ENCODE results near the gene KSR2.

KSR2 gene

DNA sequence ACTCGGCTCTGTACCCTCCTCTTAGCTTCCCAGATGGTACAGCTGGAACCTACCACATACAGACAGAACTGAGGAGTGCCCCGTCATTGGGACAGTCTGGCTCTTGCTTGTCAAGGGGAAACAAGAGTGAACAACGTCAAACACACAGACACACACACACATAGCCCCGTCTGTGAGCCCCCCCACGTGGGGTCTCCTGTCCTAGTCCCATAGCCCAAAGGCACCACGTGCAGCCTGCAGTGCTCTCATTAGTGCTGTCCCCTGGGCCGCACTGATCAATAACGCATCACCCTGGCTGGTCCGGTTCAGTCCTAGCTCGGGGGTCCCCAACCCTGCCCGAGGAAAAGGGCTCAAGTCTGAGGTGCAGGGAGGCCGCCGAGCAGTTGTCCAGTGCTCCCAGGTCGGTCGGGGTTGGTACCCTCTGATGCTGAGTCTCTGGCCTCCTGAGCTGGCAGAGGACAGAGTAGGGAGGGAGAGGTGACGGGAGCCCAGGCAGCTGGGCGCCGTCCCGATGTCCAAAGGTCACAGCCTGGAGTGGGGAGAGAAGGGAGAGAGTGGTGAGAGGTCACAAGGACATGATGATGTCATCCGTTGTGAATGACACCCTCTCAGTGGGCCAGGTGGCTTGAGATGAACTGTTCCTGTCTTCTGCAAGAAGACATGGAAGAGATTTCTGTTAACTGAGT, 502.0 kb downstream of the KSR2 start:
- no peak overlapping the region for H3K4me3 ChIP-seq (replicated peaks in 1 of 2; ENCODE audit: low read depth in 2 of 2, low read length in 2 of 2)
- no peak for TF ChIP-seq CTCF (IDR thresholded peaks at IDR 0.05; ENCODE audit: low read depth, low read length)
- no peak for DNase-seq (ENCODE audit: low read depth in 2 of 2)

DNA sequence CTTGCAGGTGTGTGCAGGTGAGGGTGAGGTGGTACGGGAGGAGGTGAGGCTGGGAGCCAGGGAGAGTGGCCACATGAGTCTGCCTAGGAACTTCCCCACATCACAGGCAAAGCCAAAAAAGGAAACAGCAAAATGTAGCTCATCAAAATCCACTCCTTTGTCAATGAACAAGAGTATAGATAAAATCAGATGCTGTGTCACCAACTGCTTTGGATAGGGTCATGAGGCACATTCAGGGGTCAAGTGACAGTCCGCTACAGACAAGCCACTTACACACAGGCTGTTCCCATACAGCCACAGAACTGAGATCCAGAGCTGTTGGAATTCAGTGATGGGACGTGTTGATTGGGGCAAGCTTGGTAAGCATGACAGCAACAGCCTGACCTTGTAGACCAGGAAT, 507.1 kb downstream of the KSR2 start:
- TF ChIP-seq CTCF (IDR thresholded peaks at IDR 0.05; ENCODE audit: low read depth, low read length) = no peak
- DNase-seq (ENCODE audit: low read depth in 2 of 2) = no peak
- H3K4me3 ChIP-seq (replicated peaks in 1 of 2; ENCODE audit: low read depth in 2 of 2, low read length in 2 of 2) = no peak overlapping the region

DNA sequence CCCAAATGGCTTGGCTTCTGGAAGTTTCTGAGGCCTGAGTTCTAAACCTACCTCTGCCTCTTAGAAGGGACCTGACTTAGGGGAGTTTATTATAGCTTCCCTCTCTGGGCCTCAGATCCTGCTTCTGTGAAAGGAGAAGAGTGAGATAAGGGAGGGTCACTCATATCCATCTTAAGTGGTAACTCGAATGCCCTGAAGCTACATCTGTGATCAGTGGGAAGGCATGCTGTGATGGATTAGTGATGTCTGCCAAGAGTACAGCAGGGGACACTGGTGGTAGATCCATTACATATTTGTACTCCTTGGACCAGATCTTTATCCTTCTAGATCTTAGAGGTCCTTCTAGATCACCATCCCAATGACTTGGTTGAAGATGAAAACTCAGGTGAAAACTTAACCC, 509.6 kb downstream of the KSR2 start:
- no peak for DNase-seq (ENCODE audit: low read depth in 2 of 2)
- H3K4me3 ChIP-seq (replicated peaks in 1 of 2; ENCODE audit: low read depth in 2 of 2, low read length in 2 of 2) = no peak overlapping the region
- TF ChIP-seq CTCF (IDR thresholded peaks at IDR 0.05; ENCODE audit: low read depth, low read length) = no peak

- no peak for DNase-seq (ENCODE audit: low read depth in 2 of 2)
- no peak for TF ChIP-seq CTCF (IDR thresholded peaks at IDR 0.05; ENCODE audit: low read depth, low read length)
- H3K4me3 ChIP-seq (replicated peaks in 1 of 2; ENCODE audit: low read depth in 2 of 2, low read length in 2 of 2) = no peak overlapping the region
Measured at GRCh38 chr12:117457189-117457588, 511.6 kb downstream of the KSR2 start.

- H3K4me3 ChIP-seq (replicated peaks in 1 of 2; ENCODE audit: low read depth in 2 of 2, low read length in 2 of 2) = no peak overlapping the region
- no peak for DNase-seq (ENCODE audit: low read depth in 2 of 2)
- no peak for TF ChIP-seq CTCF (IDR thresholded peaks at IDR 0.05; ENCODE audit: low read depth, low read length)
Measured at GRCh38 chr12:117456076-117456475, 512.7 kb downstream of the KSR2 start.

DNA sequence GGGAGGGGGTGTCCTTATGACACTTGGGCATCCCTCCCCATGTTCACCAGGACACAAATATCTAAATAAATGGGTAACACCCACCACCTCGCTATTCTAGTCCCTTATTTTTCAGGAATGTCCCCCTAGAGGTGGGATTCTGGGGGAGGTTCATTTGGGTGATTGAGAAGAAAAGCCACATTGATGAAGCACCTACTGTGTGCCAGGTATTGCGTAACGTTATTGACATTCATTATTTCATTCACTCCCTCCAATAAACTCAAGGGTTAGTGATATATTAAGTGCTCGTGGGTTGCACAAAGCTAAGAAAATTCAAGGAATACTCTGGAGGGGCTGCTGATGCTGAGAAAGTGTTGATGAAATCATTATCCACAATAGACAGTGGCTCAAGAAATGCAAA, 514.8 kb downstream of the KSR2 start:
- H3K4me3 ChIP-seq (replicated peaks in 1 of 2; ENCODE audit: low read depth in 2 of 2, low read length in 2 of 2) = no peak overlapping the region
- TF ChIP-seq CTCF (IDR thresholded peaks at IDR 0.05; ENCODE audit: low read depth, low read length) = no peak
- DNase-seq (ENCODE audit: low read depth in 2 of 2) = no peak

DNA sequence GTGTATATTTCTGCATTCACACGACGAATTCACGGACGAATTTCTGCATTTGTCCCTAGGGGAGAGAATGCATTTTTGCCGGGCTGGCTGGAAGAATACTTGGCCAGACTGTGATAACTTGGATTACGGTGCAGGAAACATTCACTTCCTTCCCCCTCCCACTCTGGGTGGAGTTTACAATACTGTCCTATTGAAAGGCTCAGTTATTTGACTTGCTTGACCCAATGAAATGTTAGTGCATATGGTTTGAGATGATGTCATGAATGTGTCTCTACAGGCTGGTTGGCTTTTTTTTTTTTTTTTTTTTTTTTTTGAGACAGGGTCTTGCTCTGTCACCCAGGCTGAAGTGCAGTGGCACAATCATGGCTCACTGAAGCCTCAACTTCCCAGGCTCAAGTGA, 516.7 kb downstream of the KSR2 start:
- no peak for DNase-seq (ENCODE audit: low read depth in 2 of 2)
- TF ChIP-seq CTCF (IDR thresholded peaks at IDR 0.05; ENCODE audit: low read depth, low read length) = no peak
- no peak overlapping the region for H3K4me3 ChIP-seq (replicated peaks in 1 of 2; ENCODE audit: low read depth in 2 of 2, low read length in 2 of 2)
